Stimulated activated CD4-positive, alpha-beta T cell treated with anti-CD3 and anti-CD28 coated beads, Interleukin-2, amount 100 ng/mL, for 4 hours (primary cell): ENCODE data around the gene CPOX.
"Not testable (repeated sequence)": the region's sequence is repeated elsewhere in the genome, so short reads cannot be mapped to it uniquely, and the experiment has no call there.

Source experiments
- DNase-seq: peaks from one replicate; pipeline ENCODE4 v3.0.0-alpha.2; 2020; ENCODE audit warnings: low read depth

CPOX gene

GRCh38 chr3:98593046-98593936 lies at the start of gene CPOX:
CPOX (minus strand) TSS chr3:98593611; CDS start chr3:98593504, 107 bp downstream.
- DNase-seq = peak; percentile 75

- DNase-seq = not testable (repeated sequence)
Measured at GRCh38 chr3:98642769-98643168, 49.4 kb upstream of the CPOX start.

- not testable (repeated sequence) for DNase-seq
Measured at GRCh38 chr3:98641756-98642155, 48.3 kb upstream of the CPOX start.

DNA sequence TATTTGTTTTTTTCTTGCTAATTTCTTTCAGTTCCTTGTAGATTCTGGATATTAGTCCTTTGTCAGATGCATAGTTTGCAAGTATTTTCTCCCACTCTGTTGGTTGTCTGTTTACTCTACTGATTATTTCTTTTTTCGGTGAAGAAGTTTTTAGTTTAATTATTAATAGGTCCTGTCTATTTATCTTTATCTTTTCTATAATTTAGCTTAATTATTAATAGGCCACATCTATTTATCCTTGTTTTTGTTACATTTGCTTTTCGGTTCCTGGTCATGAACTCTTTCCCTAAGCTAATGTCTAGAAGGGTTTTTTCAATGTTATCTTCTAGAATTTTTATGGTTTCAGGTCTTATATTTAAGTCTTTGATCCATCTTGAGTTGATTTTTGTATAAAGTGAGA lies 45.1 kb upstream of the CPOX start:
- DNase-seq = not testable (repeated sequence)

DNA sequence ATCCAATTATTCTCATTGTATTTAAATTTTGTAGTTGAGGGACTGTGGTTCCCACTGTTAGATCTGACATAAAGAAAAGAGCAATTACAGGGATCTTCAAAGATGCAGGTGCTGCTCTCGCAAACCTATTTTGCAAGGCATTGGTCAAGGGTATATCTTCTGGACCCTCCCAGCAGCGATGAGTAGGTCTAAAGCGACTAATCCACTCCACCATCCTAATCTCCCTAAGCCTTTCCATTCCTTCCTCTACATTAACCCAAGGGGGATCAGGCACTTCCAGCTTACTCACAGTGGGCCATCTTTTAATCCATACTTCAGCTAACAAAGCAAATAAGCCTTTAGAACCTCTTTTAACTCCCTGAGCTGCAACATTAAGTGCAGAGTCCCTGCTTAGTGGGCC lies 37.0 kb upstream of the CPOX start:
- no peak for DNase-seq

GRCh38 chr3:98628317-98628716 lies 34.9 kb upstream of the CPOX start:
- no peak for DNase-seq

DNA sequence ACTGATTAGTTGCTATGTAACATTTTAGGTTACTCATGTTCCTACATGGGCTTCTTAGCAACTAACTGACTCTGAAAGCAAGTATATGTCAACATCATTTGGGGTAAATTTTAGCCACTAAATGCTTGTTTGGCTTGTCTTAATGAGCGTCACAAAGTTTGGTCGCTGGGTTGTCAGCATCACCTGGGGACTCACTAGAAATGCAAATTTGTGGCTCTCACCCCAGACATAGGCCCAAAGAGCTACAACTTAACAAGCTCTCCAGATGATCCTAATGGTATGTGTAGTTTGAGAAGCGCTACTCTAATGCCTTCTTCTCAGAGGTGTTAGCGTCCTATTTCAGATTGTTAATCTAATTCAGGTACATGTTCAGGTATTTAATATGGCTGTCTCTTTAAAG lies 32.7 kb upstream of the CPOX start:
- DNase-seq = no peak

DNA sequence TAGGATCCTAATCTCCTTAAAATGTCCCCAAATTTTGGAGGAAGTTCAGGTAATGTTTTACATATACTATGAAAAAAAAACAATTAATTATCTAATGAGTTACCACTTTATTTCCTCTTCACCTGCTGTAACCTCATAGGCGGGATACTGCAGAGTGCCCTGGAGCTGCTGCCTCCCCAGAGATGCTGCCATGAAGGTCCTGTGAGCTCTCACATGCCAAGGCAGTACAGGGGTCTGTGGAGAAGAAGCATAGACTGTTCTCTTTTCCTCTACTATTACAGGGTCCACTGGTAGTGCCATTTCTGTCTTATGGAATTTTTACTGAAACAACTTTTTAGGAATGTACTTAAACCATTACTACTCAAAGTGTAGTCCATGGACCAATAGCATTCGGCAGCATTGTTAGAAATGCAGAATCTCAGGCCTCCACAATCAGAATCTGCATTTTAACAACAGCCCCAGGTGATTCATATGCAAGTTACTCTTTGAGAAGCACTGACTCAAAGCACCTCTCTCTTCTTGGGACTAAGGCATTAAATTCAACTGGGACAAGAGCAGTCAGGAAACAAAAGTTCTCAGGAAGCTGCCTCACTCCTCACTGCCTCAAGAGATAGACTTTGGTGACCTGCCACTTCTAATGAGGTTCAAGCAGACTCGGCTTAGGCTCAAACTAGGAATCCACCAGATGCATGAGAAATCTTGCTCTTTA lies 30.3 kb upstream of the CPOX start:
- DNase-seq = no peak

DNA sequence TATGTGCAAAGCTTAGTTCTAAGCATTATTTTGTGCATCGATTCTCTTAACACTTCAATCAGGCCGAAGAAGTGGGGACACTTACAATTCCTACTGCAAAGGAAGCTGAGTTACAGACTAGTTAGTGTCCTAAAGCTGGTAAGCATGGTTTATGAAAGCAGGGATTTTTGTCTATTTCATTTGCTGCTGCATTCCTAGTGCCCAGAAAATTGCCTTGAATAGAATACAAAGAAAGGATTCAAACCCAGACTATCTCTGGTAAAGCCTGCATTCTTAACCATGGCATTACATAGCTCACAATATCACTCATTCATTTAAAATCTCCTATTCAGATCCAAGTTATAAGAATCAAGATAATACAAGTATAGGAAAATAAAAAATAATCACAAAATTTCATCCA lies 24.4 kb upstream of the CPOX start:
- DNase-seq = no peak

- no peak for DNase-seq
Measured at GRCh38 chr3:98613616-98614015, 20.2 kb upstream of the CPOX start.

- no peak for DNase-seq
Measured at GRCh38 chr3:98612996-98613517, 19.6 kb upstream of the CPOX start.

DNA sequence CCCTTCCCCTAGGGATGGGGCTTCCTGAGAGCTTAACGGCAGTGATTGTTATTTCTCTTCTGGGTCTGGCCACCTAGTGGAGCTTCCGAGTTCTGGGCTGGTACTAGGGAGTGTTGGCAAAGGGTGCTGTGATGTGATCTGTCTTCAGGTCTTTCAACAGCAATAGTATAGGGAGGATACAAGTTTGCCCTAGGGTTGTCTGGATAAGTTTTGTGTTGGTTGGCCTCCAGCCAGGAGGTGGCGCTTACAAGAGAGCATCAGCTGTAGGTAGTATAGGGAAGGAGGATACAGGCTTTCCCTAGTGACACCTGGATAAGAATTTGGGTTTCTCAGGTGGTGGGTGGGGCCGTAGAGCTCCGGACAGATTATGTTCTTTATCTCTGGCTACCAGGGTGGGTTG lies 19.2 kb upstream of the CPOX start:
- DNase-seq = no peak

DNA sequence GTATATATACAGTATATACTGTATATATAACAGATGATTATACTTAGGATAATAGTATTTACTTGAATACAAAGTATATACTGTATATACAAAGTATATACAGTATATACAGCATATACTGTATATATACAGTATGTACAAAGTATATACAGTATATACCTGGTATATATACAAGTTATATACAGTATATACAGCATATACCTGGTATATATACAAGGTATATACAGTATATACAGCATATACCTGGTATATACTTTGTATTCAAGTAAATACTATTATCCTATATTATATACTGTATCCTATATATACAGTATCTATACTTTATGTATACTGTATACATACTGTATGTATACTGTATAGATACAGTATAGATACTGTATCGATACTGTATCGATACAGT lies 14.6 kb upstream of the CPOX start:
- DNase-seq = no peak

GRCh38 chr3:98603580-98603979 lies 10.2 kb upstream of the CPOX start:
- DNase-seq = no peak

DNA sequence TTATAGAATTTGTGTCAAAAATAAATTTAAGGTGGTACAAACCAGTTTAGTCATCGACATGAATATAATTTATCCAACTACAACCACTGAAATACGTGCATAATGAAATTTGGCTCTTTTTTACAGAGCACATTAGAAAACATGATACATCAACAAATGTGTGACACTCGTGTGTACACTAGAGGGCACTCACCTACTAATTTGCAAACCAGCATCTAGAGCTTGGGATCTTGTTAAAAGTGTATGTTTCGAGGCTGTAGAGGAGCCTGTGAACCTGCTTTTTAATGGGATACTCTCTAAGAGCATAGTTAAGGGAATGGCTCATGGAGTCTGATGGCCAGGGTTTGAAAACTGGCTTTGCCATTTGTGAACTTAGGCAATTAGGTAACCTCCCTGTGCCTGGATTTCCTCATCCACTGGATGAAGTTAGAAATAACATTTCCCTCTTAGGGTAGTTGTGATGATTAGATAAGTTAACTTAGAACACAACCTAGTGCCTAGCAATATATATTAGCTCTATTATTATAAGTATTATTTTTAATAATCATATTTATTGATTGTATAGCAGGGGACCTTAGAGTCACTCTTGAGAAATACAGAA lies 8.8 kb upstream of the CPOX start:
- DNase-seq = no peak

DNA sequence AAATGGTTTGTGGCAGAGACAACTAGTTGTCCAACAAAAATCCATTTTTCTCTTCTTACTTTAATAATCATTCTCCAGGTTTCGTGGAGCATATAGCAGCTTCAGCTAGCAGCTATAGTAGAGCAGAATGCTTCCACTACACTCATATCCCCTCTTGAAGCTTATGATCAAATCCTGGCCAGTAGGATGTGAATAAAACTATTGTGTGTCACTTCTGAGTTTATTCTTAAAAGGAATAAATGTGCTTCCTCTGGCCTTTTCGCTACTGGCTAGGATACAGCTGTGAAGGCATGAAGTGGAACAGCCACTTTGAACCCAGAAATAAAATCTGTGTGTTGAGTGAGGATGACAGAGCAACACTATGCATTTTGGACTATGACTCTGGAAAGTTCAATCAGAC lies 7.8 kb upstream of the CPOX start:
- no peak for DNase-seq

- no peak for DNase-seq
Measured at GRCh38 chr3:98600412-98601095, 7.1 kb upstream of the CPOX start.

DNA sequence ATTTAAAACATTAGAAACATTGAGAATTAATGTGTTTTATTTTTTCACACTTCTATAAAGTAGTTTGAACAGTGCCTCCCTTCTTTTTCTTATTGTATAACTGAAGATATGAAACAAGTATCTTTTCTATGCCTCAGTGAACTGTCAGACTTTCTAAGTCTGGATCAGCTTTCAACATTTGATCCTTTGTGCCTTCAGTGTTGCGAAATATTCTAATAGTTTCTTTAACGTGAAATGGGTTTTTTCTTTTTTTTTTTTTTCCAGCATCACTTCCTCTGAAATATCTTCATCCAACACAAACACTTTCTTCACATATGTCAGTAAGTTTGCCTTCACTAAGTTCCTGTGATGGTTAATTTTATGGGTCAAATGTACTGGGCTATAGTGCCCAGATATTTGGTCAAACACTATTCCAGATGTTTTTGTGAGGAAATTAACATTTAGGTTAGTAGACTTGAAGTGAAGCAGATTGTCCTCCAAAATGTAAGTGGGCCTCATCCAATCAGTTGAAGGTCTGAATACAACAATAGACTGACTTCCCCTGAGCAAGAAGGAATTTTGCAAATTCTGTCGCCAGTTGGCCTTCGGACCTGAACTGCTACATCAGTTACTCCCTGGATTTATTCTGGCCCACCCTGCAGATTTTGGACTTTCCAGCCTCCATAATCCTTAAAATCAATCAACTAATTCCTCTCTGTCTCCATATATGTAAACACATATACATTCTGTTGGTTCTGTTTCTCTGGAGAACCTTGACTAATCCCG lies 6.4 kb upstream of the CPOX start:
- DNase-seq = no peak

GRCh38 chr3:98598492-98598891 lies 5.1 kb upstream of the CPOX start:
- no peak for DNase-seq

GRCh38 chr3:98596541-98597500 lies 3.4 kb upstream of the CPOX start:
- DNase-seq = no peak
